WI38 (cell line): ENCODE data around the gene STXBP3.

ENCODE experiments used
- H3K4me3 ChIP-seq: 2 replicates; pipeline ENCODE4 v1.5.1; 2011; ENCODE audit warnings: low read depth, mild to moderate bottlenecking, control low read depth, low read length
- CTCF ChIP-seq: IDR thresholded peaks from 2 replicates; pipeline ENCODE4 v1.5.1; 2012; ENCODE audit warnings: low read depth, mild to moderate bottlenecking, control low read depth, low read length

STXBP3 gene

DNA sequence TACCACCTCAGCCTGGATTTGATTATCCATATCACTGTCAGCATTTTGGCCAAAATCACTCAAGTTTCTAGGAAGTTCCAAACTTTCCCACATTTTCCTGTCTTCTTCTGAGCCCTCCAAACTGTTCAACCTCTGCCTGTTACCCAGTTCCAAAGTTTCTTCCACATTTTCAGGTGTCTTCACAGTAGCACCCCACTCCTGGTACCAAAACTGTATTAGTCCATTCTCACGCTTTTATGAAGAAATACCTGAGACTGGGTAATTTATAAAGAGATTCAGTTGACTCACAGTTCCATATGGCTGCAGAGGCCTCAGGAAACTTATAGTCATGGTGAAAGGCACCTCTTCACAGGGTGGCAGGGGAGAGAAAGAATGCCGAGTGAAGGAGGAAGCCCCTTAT is 39.4 kb downstream of the STXBP3 start:
- no peak for TF ChIP-seq CTCF
- H3K4me3 ChIP-seq = no peak overlapping the region

GRCh38 chr1:108791790-108792189 is 45.3 kb downstream of the STXBP3 start:
- no peak for TF ChIP-seq CTCF
- no peak overlapping the region for H3K4me3 ChIP-seq

DNA sequence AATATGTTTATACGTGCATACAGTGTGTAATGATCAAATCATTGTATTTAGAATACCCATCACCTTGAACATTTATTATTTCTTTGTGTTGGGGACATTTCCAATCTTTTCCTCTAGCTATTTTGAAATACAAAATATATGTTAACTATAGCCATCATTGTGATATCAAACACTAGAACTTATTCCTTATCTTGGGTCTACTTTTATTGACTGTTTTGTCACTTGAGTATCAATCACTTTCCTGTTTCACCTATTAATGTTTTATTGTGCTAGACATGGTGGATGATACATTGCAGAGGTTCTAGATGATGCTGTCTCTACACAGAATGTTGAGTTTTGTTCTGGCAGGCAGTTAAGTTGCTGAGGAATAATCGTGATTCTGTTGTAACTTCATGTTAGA is 45.9 kb downstream of the STXBP3 start:
- TF ChIP-seq CTCF = no peak
- H3K4me3 ChIP-seq = no peak overlapping the region

GRCh38 chr1:108799001-108799400 is 52.5 kb downstream of the STXBP3 start:
- no peak for TF ChIP-seq CTCF
- no peak overlapping the region for H3K4me3 ChIP-seq

DNA sequence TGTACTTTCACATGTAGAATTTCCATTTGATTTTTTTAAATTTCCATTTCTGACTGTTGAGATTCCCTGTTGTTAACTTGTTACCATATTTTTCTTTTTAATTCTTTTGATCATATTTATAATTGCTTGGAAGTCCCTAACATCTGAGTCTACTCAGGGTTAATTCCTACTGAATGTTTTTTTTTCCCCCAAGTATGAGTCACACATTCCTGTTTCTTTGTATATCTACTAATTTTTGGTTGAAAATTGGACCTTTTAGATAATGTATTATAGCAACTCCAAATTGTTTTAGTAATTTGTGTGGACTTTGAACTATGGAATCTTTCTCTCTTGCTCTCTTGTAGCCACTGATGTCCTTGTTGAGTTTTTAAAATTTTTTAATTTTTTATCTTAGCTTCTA is 54.6 kb downstream of the STXBP3 start:
- no peak for TF ChIP-seq CTCF
- H3K4me3 ChIP-seq = no peak overlapping the region

GRCh38 chr1:108803548-108803947 is 57.1 kb downstream of the STXBP3 start:
- no peak overlapping the region for H3K4me3 ChIP-seq
- TF ChIP-seq CTCF = no peak

- H3K4me3 ChIP-seq = no peak overlapping the region
- TF ChIP-seq CTCF = no peak
Measured at GRCh38 chr1:108808438-108808837, 62.0 kb downstream of the STXBP3 start.
